Astrocyte of the spinal cord (primary cell): Measurements from ENCODE around the gene KIAA1549.

Experiments
- DNase-seq: peaks from one replicate; pipeline ENCODE4 v3.0.0; 2011; ENCODE audit warnings: low read depth, low spot score
- H3K4me3 ChIP-seq: 2 replicates; pipeline ENCODE4 v1.5.1; 2011; ENCODE audit warnings: low read depth, mild to moderate bottlenecking, low read length, moderate library complexity
- CTCF ChIP-seq: IDR thresholded peaks from 2 replicates; pipeline ENCODE4 v1.5.1; 2012; ENCODE audit warnings: low read depth, mild to moderate bottlenecking, low read length, inconsistent platforms
- in situ Hi-C: cut with HindIII; loops from 2 replicates; pipeline ENCODE4 v1.10.0; 2017; ENCODE audit warnings: low sequenced_read_pairs

Gene KIAA1549

GRCh38 chr7:138898255-138898654, 82.9 kb downstream of the KIAA1549 start:
- no peak overlapping the region for H3K4me3 ChIP-seq
- TF ChIP-seq CTCF = no peak
- DNase-seq = no peak
- in situ Hi-C loops = no loop called here

- no peak for TF ChIP-seq CTCF
- in situ Hi-C loops = no loop called here
- no peak overlapping the region for H3K4me3 ChIP-seq
- DNase-seq = no peak
Observed at GRCh38 chr7:138895679-138896078, 85.5 kb downstream of the KIAA1549 start.

- H3K4me3 ChIP-seq = no peak overlapping the region
- no peak for DNase-seq
- TF ChIP-seq CTCF = no peak
- in situ Hi-C loops = no loop called here
Observed at GRCh38 chr7:138893258-138893657, 87.9 kb downstream of the KIAA1549 start.

- no peak overlapping the region for H3K4me3 ChIP-seq
- in situ Hi-C loops = no loop called here
Observed at GRCh38 chr7:138892812-138893211, 88.4 kb downstream of the KIAA1549 start.

GRCh38 chr7:138892006-138892630, 89.1 kb downstream of the KIAA1549 start:
- no peak overlapping the region for H3K4me3 ChIP-seq
- DNase-seq = no peak
- no peak for TF ChIP-seq CTCF
- in situ Hi-C loops = no loop called here

More at GRCh38 chr7:138892812-138893211, 88.4 kb downstream of the KIAA1549 start:
- DNase-seq = no peak
- TF ChIP-seq CTCF = no peak

- H3K4me3 ChIP-seq = no peak overlapping the region
- in situ Hi-C loops = no loop called here
- no peak for TF ChIP-seq CTCF
- no peak for DNase-seq
Observed at GRCh38 chr7:138891446-138891810, 89.8 kb downstream of the KIAA1549 start.
